C4-2B (cell line): ENCODE results near the gene LSM14A.

ENCODE experiments used
- H3K27ac ChIP-seq: fragments of 450-650 bp; 2 replicates; pipeline ENCODE4 v1.5.1; 2017
- ZFX ChIP-seq: fragments of 450-650 bp; IDR thresholded peaks from 2 replicates; pipeline ENCODE4 v1.6.1; 2017
- TF ChIP-seq, protein P1 (sequence below): fragments of 450-650 bp; conservative IDR thresholded peaks from 2 replicates; pipeline ENCODE4 v1.5.1; 2017; ENCODE audit warnings: mild to moderate bottlenecking

Gene LSM14A

GRCh38 chr19:34265221-34265650 is 92.9 kb downstream of the LSM14A start:
- no peak overlapping the region for H3K27ac ChIP-seq
- no peak for TF ChIP-seq ZFX
- TF ChIP-seq, protein P1, sequence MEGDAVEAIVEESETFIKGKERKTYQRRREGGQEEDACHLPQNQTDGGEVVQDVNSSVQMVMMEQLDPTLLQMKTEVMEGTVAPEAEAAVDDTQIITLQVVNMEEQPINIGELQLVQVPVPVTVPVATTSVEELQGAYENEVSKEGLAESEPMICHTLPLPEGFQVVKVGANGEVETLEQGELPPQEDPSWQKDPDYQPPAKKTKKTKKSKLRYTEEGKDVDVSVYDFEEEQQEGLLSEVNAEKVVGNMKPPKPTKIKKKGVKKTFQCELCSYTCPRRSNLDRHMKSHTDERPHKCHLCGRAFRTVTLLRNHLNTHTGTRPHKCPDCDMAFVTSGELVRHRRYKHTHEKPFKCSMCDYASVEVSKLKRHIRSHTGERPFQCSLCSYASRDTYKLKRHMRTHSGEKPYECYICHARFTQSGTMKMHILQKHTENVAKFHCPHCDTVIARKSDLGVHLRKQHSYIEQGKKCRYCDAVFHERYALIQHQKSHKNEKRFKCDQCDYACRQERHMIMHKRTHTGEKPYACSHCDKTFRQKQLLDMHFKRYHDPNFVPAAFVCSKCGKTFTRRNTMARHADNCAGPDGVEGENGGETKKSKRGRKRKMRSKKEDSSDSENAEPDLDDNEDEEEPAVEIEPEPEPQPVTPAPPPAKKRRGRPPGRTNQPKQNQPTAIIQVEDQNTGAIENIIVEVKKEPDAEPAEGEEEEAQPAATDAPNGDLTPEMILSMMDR, result no peak

GRCh38 chr19:34269081-34269480 is 96.8 kb downstream of the LSM14A start:
- no peak overlapping the region for H3K27ac ChIP-seq
- TF ChIP-seq, protein P1, result no peak
- TF ChIP-seq ZFX, result no peak

DNA sequence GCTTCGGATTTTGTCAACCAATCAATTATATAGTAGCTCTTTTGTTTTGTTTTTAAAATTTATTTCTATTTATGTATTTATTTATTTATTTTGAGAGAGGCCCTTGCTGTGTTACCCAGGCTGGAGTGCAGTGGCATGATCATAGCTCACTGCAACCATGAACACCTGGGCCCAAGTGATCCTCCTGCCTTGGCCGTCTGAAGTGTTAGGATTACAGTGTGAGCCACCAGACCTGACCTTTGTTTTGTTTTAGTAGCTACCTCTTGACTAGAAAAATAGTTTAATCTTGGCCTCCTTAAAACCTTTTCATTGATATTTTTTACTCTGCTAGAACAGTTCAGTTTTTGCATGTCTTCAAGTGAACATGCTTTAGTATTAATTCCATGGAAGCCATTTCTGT is 97.2 kb downstream of the LSM14A start:
- TF ChIP-seq ZFX, result no peak
- TF ChIP-seq, protein P1, result no peak
- no peak overlapping the region for H3K27ac ChIP-seq

GRCh38 chr19:34269968-34270621 is 97.8 kb downstream of the LSM14A start:
- H3K27ac ChIP-seq, result peak overlapping the region; percentile 2; the same call in 1 of the 2 replicates
- no peak for TF ChIP-seq ZFX
- TF ChIP-seq, protein P1, result no peak

GRCh38 chr19:34273121-34273520 is 100.8 kb downstream of the LSM14A start:
- TF ChIP-seq ZFX, result no peak
- TF ChIP-seq, protein P1, result no peak
- no peak overlapping the region for H3K27ac ChIP-seq

DNA sequence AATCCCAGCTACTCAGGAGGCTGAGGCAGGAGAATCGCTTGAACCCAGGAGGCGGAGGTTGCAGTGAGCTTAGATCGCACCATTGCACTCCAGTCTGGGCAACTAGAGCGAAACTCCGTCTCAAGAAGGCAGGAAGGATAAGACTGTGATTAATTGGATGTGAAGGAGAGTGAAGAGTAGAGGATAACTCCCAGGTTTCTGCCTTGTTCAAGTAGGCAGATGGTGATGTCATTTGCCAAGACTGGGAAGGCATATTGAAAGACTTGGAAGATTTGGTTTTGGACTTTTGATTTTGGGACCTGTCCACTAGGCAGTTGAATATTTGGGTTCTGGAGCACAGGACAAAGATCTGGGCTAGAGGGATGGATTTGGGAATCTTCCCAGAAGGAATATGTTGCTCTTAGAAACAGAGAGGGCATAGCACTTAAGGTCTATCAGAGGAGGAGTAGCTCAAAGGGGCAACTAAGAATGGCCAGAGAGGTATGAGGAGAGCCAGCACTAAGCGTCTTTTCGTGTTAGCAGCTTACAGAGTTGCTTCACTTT is 102.1 kb downstream of the LSM14A start:
- H3K27ac ChIP-seq, result no peak overlapping the region
- TF ChIP-seq, protein P1, result no peak
- TF ChIP-seq ZFX, result no peak

DNA sequence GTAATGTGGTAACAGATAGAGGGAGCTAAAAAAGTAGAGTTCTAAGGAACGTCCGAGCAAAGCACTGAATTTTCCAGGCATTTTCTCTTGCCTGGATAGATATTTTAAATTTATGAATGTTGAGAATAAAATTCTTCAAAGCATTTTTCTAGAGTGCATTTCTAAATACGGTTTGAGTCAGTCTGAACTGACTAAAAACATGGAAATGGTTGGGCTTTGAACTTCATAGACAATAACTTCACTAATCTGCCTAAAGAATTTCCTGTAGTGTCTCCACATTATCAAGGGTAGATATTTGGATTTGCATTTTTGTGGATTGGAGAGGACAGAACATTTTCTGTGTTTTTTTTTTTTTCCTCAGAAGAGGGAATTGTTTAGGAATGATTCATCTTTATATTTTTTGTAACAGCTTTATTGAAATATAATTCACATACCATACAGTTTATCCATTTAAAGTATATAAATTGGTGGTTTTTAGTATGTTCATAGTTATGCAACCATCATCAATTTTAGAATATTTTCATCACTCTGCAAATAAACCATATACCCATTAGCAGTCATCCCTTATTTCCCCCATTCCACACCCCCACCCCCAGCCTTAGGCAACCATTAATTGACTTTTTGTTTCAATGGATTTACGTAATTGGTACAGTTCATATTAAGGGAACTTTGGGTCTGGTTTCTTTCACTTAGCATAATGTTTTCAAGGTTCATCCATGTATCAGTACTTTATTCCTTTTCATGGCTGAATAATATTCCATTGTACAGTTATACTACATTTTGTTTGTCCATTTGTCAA is 102.7 kb downstream of the LSM14A start:
- no peak for TF ChIP-seq ZFX
- TF ChIP-seq, protein P1, result no peak
- H3K27ac ChIP-seq, result no peak overlapping the region
